HepG2 (cell line): ENCODE measurements around the gene NR2F6. TPM values are rescaled to one million over a fixed set of nuclear protein-coding genes. Genes with fewer than 3 reads are reported as not detected.

Source experiments
- FOXK2 ChIP-seq: fragments of 450-650 bp; IDR thresholded peaks from 2 replicates; pipeline ENCODE4 v1.6.1; 2016
- HCFC1 ChIP-seq: fragments of 150-350 bp; IDR thresholded peaks from 2 replicates; pipeline ENCODE4 v1.6.1; 2014; ENCODE audit warnings: low read depth, low read length
- HNF1A ChIP-seq, 2 experiments: sonication (generic) in 1 of 2; formaldehyde crosslinking in 1 of 2; IDR thresholded peaks; 2 replicates each; pipeline versions ENCODE4 v1.4.0 to v1.6.1; 2016 to 2020; ENCODE audit warnings: borderline replicate concordance in 1 of 2, low read depth in 1 of 2, mild to moderate bottlenecking in 1 of 2, missing genetic modification reagents in 1 of 2
- MBNL3 ChIP-seq: fragments of 250-450 bp; sonication (Bioruptor Pico); conservative IDR thresholded peaks from 2 replicates; pipeline ENCODE4 v1.8.0; 2022; ENCODE audit warnings: mild to moderate bottlenecking, inconsistent platforms
- NCOA2 ChIP-seq: sonication (generic); formaldehyde crosslinking; IDR thresholded peaks from 2 replicates; pipeline ENCODE4 v1.8.0; 2022; ENCODE audit warnings: inconsistent platforms
- NCOR1 ChIP-seq: fragments of 200-600 bp; sonication (generic); IDR thresholded peaks from 2 replicates; pipeline ENCODE4 v1.7.0; 2017; ENCODE audit warnings: antibody characterized with exemption, low read length, borderline replicate concordance
- SOX13 ChIP-seq, 3 experiments: fragments of 450-650 bp in 1 of 3; sonication (generic) in 1 of 3; formaldehyde crosslinking in 1 of 3; IDR thresholded peaks in 2 of 3; conservative IDR thresholded peaks in 1 of 3; 2 replicates each; pipeline versions ENCODE4 v1.5.0 to v1.6.1; 2016 to 2020; ENCODE audit warnings: antibody characterized with exemption in 1 of 3, mild to moderate bottlenecking in 1 of 3, missing compliant biosample characterization in 1 of 3, missing genetic modification reagents in 1 of 3, moderate library complexity in 1 of 3
- TAF1 ChIP-seq: sonication (generic); formaldehyde crosslinking; IDR thresholded peaks from 2 replicates; pipeline ENCODE4 v1.4.0; 2020; ENCODE audit warnings: missing genetic modification reagents
- TCF7 ChIP-seq: sonication (generic); IDR thresholded peaks from 2 replicates; pipeline ENCODE4 v1.6.1; 2016; ENCODE audit warnings: antibody characterized with exemption, low read depth
- ZNF343 ChIP-seq: sonication (generic); formaldehyde crosslinking; IDR thresholded peaks from 2 replicates; pipeline ENCODE4 v1.4.0; 2020; ENCODE audit warnings: mild to moderate bottlenecking, missing genetic modification reagents
- ZNF431 ChIP-seq: sonication (generic); formaldehyde crosslinking; IDR thresholded peaks from 2 replicates; pipeline ENCODE4 v1.9.0; 2022; ENCODE audit warnings: missing genetic modification reagents, low read depth, mild to moderate bottlenecking, borderline replicate concordance
- ZNF468 ChIP-seq: sonication (generic); formaldehyde crosslinking; IDR thresholded peaks from 2 replicates; pipeline ENCODE4 v1.8.0; 2022; ENCODE audit warnings: mild to moderate bottlenecking, moderate library complexity, missing genetic modification reagents
- ZNF546 ChIP-seq: sonication (generic); formaldehyde crosslinking; conservative IDR thresholded peaks from 2 replicates; pipeline ENCODE4 v1.8.1; 2023; ENCODE audit warnings: mild to moderate bottlenecking, missing genetic modification reagents
- ZNF558 ChIP-seq: sonication (generic); formaldehyde crosslinking; IDR thresholded peaks from 2 replicates; pipeline ENCODE4 v1.9.0; 2022; ENCODE audit warnings: mild to moderate bottlenecking, missing genetic modification reagents, borderline replicate concordance
- ZNF672 ChIP-seq: sonication (generic); formaldehyde crosslinking; IDR thresholded peaks from 2 replicates; pipeline ENCODE4 v1.8.1; 2022; ENCODE audit warnings: missing genetic modification reagents
- ZNF878 ChIP-seq: sonication (generic); formaldehyde crosslinking; IDR thresholded peaks from 2 replicates; pipeline ENCODE4 v1.8.1; 2023; ENCODE audit warnings: mild to moderate bottlenecking, missing genetic modification reagents, moderate library complexity
- polyA plus RNA-seq, 8 experiments: library from polyadenylated mRNA; depleted of rRNA in 3 of 8; stranded (reverse) in 7 of 8; unstranded in 1 of 8; fragments of >200 nt; fragmentation: Illumina TruSeq in 4 of 8; extraction: Trizol in 4 of 8; gene quantifications; 2 replicates each; pipeline versions ENCODE4 v1.2.1 to v1.2.3, GENCODE V29; 2011 to 2016; ENCODE audit warnings: low read depth in 4 of 8, missing spikeins in 1 of 8, mixed read lengths in 1 of 8; ENCODE audit not compliant: insufficient read depth in 1 of 8
- total RNA-seq, 5 experiments: library from RNA; depleted of rRNA; stranded (reverse); fragments of >200 nt; fragmentation: Illumina TruSeq; extraction: Trizol; gene quantifications; 2 replicates each; pipeline ENCODE4 v1.2.3, GENCODE V29; 2016; ENCODE audit warnings: low read depth in 1 of 5
- TF ChIP-seq, protein P1 (sequence below): IDR thresholded peaks from 2 replicates; pipeline ENCODE4 v1.6.1; 2018; ENCODE audit warnings: missing genetic modification reagents, mild to moderate bottlenecking, missing compliant biosample characterization
- TF ChIP-seq, protein P2 (sequence below): sonication (generic); formaldehyde crosslinking; IDR thresholded peaks from 2 replicates; pipeline ENCODE4 v1.4.0; 2020; ENCODE audit warnings: missing genetic modification reagents
- TF ChIP-seq, protein P3 (sequence below): sonication (generic); formaldehyde crosslinking; IDR thresholded peaks from 2 replicates; pipeline ENCODE4 v1.4.0; 2020; ENCODE audit warnings: mild to moderate bottlenecking, missing genetic modification reagents

NR2F6 gene
- total and polyA plus RNA-seq, 2 of the 13 experiments (the other 11 are each of a cell fraction or from before 2014, with no cell fraction given): 30.9 to 72.4 TPM

- TF ChIP-seq HNF1A (IDR thresholded peaks at IDR 0.05; ENCODE audit: low read depth) (no peak), HNF1A (CRISPR knock-in tag; IDR thresholded peaks at IDR 0.05; ENCODE audit: borderline replicate concordance) (no peak), ZNF343 (CRISPR knock-in tag) (no peak), TAF1 (CRISPR knock-in tag) (no peak), ZNF878 (CRISPR knock-in tag) (no peak), ZNF558 (CRISPR knock-in tag) (0 out of 2 replicates have a peak, but pooled peaks have one; percentile 71), NCOR1 (peak; percentile 81; the same call in 1 of the 2 replicates), FOXK2 (no peak), TCF7 (peak; percentile 29), MBNL3 (CRISPR knock-in tag) (no peak), NCOA2 (CRISPR knock-in tag) (peak; percentile 43; the same call in 1 of the 2 replicates), ZNF672 (CRISPR knock-in tag) (no peak), ZNF546 (CRISPR knock-in tag) (0 out of 2 replicates have a peak, but pooled peaks have one; percentile 44), ZNF431 (CRISPR knock-in tag) (no peak), ZNF468 (no peak), SOX13 (IDR thresholded peaks at IDR 0.05) (no peak), SOX13 (CRISPR knock-in tag; conservative IDR thresholded peaks at IDR 0.05 in 1 of 2, IDR thresholded peaks at IDR 0.05 in 1 of 2) (peak in 1 of 2 experiments; percentile 53; a peak in 2 of 4 replicates), HCFC1 (no peak)
- TF ChIP-seq, protein P1, sequence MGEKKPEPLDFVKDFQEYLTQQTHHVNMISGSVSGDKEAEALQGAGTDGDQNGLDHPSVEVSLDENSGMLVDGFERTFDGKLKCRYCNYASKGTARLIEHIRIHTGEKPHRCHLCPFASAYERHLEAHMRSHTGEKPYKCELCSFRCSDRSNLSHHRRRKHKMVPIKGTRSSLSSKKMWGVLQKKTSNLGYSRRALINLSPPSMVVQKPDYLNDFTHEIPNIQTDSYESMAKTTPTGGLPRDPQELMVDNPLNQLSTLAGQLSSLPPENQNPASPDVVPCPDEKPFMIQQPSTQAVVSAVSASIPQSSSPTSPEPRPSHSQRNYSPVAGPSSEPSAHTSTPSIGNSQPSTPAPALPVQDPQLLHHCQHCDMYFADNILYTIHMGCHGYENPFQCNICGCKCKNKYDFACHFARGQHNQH (CRISPR knock-in tag): no peak
- TF ChIP-seq, protein P2, sequence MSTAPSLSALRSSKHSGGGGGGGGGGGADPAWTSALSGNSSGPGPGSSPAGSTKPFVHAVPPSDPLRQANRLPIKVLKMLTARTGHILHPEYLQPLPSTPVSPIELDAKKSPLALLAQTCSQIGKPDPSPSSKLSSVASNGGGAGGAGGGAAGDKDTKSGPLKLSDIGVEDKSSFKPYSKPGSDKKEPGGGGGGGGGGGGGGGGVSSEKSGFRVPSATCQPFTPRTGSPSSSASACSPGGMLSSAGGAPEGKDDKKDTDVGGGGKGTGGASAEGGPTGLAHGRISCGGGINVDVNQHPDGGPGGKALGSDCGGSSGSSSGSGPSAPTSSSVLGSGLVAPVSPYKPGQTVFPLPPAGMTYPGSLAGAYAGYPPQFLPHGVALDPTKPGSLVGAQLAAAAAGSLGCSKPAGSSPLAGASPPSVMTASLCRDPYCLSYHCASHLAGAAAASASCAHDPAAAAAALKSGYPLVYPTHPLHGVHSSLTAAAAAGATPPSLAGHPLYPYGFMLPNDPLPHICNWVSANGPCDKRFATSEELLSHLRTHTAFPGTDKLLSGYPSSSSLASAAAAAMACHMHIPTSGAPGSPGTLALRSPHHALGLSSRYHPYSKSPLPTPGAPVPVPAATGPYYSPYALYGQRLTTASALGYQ (CRISPR knock-in tag): peak; percentile 64; the same call in 1 of the 2 replicates
- TF ChIP-seq, protein P3, sequence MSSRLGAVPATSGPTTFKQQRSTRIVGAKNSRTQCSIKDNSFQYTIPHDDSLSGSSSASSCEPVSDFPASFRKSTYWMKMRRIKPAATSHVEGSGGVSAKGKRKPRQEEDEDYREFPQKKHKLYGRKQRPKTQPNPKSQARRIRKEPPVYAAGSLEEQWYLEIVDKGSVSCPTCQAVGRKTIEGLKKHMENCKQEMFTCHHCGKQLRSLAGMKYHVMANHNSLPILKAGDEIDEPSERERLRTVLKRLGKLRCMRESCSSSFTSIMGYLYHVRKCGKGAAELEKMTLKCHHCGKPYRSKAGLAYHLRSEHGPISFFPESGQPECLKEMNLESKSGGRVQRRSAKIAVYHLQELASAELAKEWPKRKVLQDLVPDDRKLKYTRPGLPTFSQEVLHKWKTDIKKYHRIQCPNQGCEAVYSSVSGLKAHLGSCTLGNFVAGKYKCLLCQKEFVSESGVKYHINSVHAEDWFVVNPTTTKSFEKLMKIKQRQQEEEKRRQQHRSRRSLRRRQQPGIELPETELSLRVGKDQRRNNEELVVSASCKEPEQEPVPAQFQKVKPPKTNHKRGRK (CRISPR knock-in tag): no peak
Measured at GRCh38 chr19:17240062-17240752, 5.5 kb downstream of the NR2F6 start (continued).
